Smooth muscle cell (in vitro differentiated cells): ENCODE results near the gene CFAP54. TPM values are rescaled to one million over a fixed set of nuclear protein-coding genes. Genes with fewer than 3 reads are reported as not detected.

Experiments used
- DNase-seq: peaks from one replicate; lab custom pipeline; 2025; ENCODE audit not compliant: unreplicated experiment; lab: John Stamatoyannopoulos, UW
- H2AFZ ChIP-seq: fragments of 200-600 bp; sonication (generic); 2 replicates; pipeline ENCODE4 v1.6.0; 2016; ENCODE audit warnings: antibody characterized with exemption, low read depth, mild to moderate bottlenecking
- H3F3A ChIP-seq: fragments of 200-600 bp; sonication (generic); 2 replicates; pipeline ENCODE4 v1.6.0; 2017; ENCODE audit warnings: antibody characterized with exemption, low read depth
- H3K27ac ChIP-seq: fragments of 200-600 bp; sonication (generic); 2 replicates; pipeline ENCODE4 v1.5.1; 2016; ENCODE audit warnings: low read depth, mild to moderate bottlenecking
- H3K27me3 ChIP-seq: fragments of 200-600 bp; sonication (generic); 2 replicates; pipeline ENCODE4 v1.6.1; 2016; ENCODE audit warnings: low read depth, mild to moderate bottlenecking
- H3K36me3 ChIP-seq: fragments of 200-600 bp; sonication (generic); 2 replicates; pipeline ENCODE4 v1.5.1; 2016; ENCODE audit warnings: low read depth
- H3K4me1 ChIP-seq: fragments of 200-600 bp; sonication (generic); 2 replicates; pipeline ENCODE4 v1.5.1; 2016; ENCODE audit warnings: low read depth
- H3K4me2 ChIP-seq: fragments of 200-600 bp; sonication (generic); 2 replicates; pipeline ENCODE4 v1.6.0; 2016; ENCODE audit warnings: mild to moderate bottlenecking
- H3K4me3 ChIP-seq: fragments of 200-600 bp; sonication (generic); 2 replicates; pipeline ENCODE4 v1.5.1; 2016; ENCODE audit warnings: mild to moderate bottlenecking
- H3K79me2 ChIP-seq: fragments of 200-600 bp; sonication (generic); 2 replicates; pipeline ENCODE4 v1.6.0; 2016; ENCODE audit warnings: low read depth, mild to moderate bottlenecking
- H3K9ac ChIP-seq: fragments of 200-600 bp; sonication (generic); 2 replicates; pipeline ENCODE4 v1.6.0; 2016; ENCODE audit warnings: low read depth
- H3K9me3 ChIP-seq: fragments of 200-600 bp; sonication (generic); replicated peaks from 2 replicates; pipeline ENCODE4 v1.5.1; 2016; ENCODE audit warnings: low read depth
- H4K20me1 ChIP-seq: fragments of 200-600 bp; sonication (generic); 2 replicates; pipeline ENCODE4 v1.6.0; 2016; ENCODE audit warnings: low read depth
- CTCF ChIP-seq: fragments of 200-600 bp; sonication (generic); IDR thresholded peaks from 2 replicates; pipeline ENCODE4 v1.5.1; 2017; ENCODE audit warnings: borderline replicate concordance, mild to moderate bottlenecking, antibody characterized with exemption; ENCODE audit not compliant: insufficient read depth, poor library complexity, severe bottlenecking
- WGBS: methylation state at CpG from one replicate; pipeline ENCODE4 v1.1.7; 2016; ENCODE audit warnings: low lambda C conversion rate; 5-methylcytosine and 5-hydroxymethylcytosine counted together
- polyA plus RNA-seq: library from polyadenylated mRNA; unstranded; fragments of >200 nt; fragmentation: Nextera tagmentation; extraction: Ambion mirVana; gene quantifications from 2 replicates; pipeline ENCODE4 v1.2.1, GENCODE V29; 2016
- total RNA-seq: library from RNA; depleted of rRNA; stranded (reverse); fragments of >200 nt; gene quantifications from 2 replicates; pipeline ENCODE4 v1.2.3, GENCODE V29; 2014

CFAP54 gene
- total and polyA plus RNA-seq, 2 experiments from 2014 or later = 0.35 to 0.67 TPM

- Histone ChIP-seq H3K4me3 (no peak overlapping the region), H3F3A (no peaks in the 10 kb centered on the region), H3K9me3 (peaks cover 1% of the 10 kb centered on the region), H3K36me3 (no peaks in the 10 kb centered on the region), H3K9ac (no peak overlapping the region), H3K27ac (no peak overlapping the region), H2AFZ (no peak overlapping the region), H3K4me1 (peaks cover 8% of the 10 kb centered on the region), H4K20me1 (no peaks in the 10 kb centered on the region), H3K4me2 (no peak overlapping the region), H3K27me3 (no peaks in the 10 kb centered on the region), H3K79me2 (no peaks in the 10 kb centered on the region)
- 68% methylated on average over 3 of the region's 3 CpGs for WGBS
- no peak for DNase-seq
- no peak for TF ChIP-seq CTCF
Observed at GRCh38 chr12:96876966-96877365, 387.6 kb downstream of the CFAP54 start.

DNA sequence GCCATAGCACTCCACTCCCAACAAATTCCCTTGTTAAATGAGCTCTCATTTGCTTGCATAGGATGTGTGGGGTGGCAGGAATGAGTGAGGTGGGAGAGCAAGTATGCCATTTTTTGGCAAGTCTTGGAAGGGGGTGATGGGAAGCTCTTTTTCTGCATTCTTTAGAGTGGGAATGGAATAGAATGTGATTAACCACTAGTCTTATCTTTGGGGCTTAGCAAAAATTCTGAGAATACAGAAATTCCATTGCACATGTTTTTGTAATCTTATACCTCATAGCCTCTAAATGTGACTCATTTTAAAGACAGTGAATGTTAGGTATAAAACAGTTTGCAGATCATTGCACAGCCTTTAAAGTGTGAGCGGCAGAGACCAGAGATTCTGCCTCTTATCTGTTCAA lies 389.3 kb downstream of the CFAP54 start:
- H3K79me2 ChIP-seq = no peaks in the 10 kb centered on the region
- no peak for TF ChIP-seq CTCF
- H3K4me2 ChIP-seq = peak overlapping the region; percentile 57
- H3K9ac ChIP-seq = no peak overlapping the region
- peaks cover 14% of the 10 kb centered on the region for H3K4me1 ChIP-seq
- no peaks in the 10 kb centered on the region for H3K27me3 ChIP-seq
- no peaks in the 10 kb centered on the region for H4K20me1 ChIP-seq
- H3K36me3 ChIP-seq = no peaks in the 10 kb centered on the region
- 26% methylated on average over 1 of the region's 1 CpG for WGBS
- H3K4me3 ChIP-seq = no peak overlapping the region
- no peak for DNase-seq
- no peaks in the 10 kb centered on the region for H3K9me3 ChIP-seq
- H3F3A ChIP-seq = peaks cover 7% of the 10 kb centered on the region
- no peak overlapping the region for H2AFZ ChIP-seq
- H3K27ac ChIP-seq = peak overlapping the region; percentile 60

DNA sequence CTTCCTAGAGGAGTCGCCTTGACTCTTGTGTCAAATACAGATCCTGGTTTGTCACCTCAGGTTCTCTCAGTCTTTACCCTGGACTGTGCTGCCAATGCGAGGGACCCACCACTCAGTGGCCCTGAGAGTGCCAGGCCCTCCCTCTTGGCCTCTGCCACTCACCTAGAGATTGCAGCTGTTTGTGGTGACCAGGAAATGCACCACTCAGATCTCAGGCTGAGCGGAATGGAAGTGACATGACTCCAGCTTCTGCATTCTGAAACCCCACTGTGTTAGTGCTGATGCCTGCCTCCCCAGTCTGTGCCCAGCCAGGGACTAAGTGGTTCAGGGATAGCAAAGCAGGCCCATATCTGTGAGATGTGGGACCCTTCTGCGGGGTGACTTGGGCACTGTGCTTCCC lies 389.9 kb downstream of the CFAP54 start:
- no peaks in the 10 kb centered on the region for H3K36me3 ChIP-seq
- no peak overlapping the region for H2AFZ ChIP-seq
- no peaks in the 10 kb centered on the region for H3K27me3 ChIP-seq
- H3K79me2 ChIP-seq = no peaks in the 10 kb centered on the region
- H3K9me3 ChIP-seq = no peaks in the 10 kb centered on the region
- H3F3A ChIP-seq = peaks cover 10% of the 10 kb centered on the region
- no peak overlapping the region for H3K4me3 ChIP-seq
- H4K20me1 ChIP-seq = no peaks in the 10 kb centered on the region
- peak overlapping the region; percentile 57 for H3K4me2 ChIP-seq
- peaks cover 14% of the 10 kb centered on the region for H3K4me1 ChIP-seq
- WGBS = 90% methylated on average over 4 of the region's 4 CpGs
- H3K27ac ChIP-seq = peak overlapping the region; percentile 60
- H3K9ac ChIP-seq = no peak overlapping the region
- no peak for DNase-seq
- TF ChIP-seq CTCF = no peak

GRCh38 chr12:96880220-96880619 lies 390.8 kb downstream of the CFAP54 start:
- H3K9me3 ChIP-seq = no peaks in the 10 kb centered on the region
- no peaks in the 10 kb centered on the region for H3K36me3 ChIP-seq
- H3K4me2 ChIP-seq = no peak overlapping the region
- TF ChIP-seq CTCF = no peak
- H2AFZ ChIP-seq = no peak overlapping the region
- no peak overlapping the region for H3K9ac ChIP-seq
- H3K4me3 ChIP-seq = no peak overlapping the region
- DNase-seq = no peak
- H3F3A ChIP-seq = peaks cover 10% of the 10 kb centered on the region
- no peaks in the 10 kb centered on the region for H3K79me2 ChIP-seq
- H3K27ac ChIP-seq = no peak overlapping the region
- H3K4me1 ChIP-seq = peaks cover 14% of the 10 kb centered on the region
- H4K20me1 ChIP-seq = no peaks in the 10 kb centered on the region
- H3K27me3 ChIP-seq = no peaks in the 10 kb centered on the region
- 64% methylated on average over 3 of the region's 3 CpGs for WGBS
